Left lung (tissue), 10 donors: ENCODE data around the gene VPS13D. TPM values are rescaled to one million over a fixed set of nuclear protein-coding genes. Genes with fewer than 3 reads are reported as not detected.
A peak's percentile ranks its signal among the peaks of the same experiment; 100 is the strongest.

ENCODE experiments used
- ATAC-seq: fragments of 200-7000 bp; cut with Tn5 transposase; one replicate; pipeline ENCODE4 v1.9.1; 2020; ENCODE audit warnings: moderate library complexity
- DNase-seq, 4 donors: peaks; one replicate each; pipeline ENCODE4 v3.0.0-alpha.2; 2013 to 2020
- H3K27ac ChIP-seq, 2 donors: fragments of 200-600 bp; sonication (generic) in 1 of 2; one replicate each; pipeline versions ENCODE4 v1.5.0 to v1.8.0; 2020 to 2021
- H3K27me3 ChIP-seq, 2 donors: fragments of 200-600 bp; sonication (generic) in 1 of 2; one replicate each; pipeline versions ENCODE4 v1.5.0 to v1.8.0; 2020 to 2021
- H3K36me3 ChIP-seq, 2 donors: fragments of 200-600 bp; sonication (generic) in 1 of 2; one replicate each; pipeline versions ENCODE4 v1.5.0 to v1.8.0; 2020 to 2021
- H3K4me1 ChIP-seq, 2 donors: fragments of 200-600 bp; one replicate each; pipeline ENCODE4 v1.8.0; 2021
- H3K4me3 ChIP-seq, 2 donors: fragments of 200-600 bp; sonication (generic) in 1 of 2; one replicate each; pipeline versions ENCODE4 v1.5.0 to v1.8.0; 2020 to 2021; ENCODE audit warnings: mild to moderate bottlenecking in 1 of 2
- H3K9me3 ChIP-seq, 2 donors: fragments of 200-600 bp; sonication (generic) in 1 of 2; one replicate each; pipeline versions ENCODE4 v1.5.0 to v1.8.0; 2020 to 2021
- CTCF ChIP-seq, 2 donors: fragments of 200-600 bp; sonication (generic) in 1 of 2; IDR thresholded peaks; one replicate each; pipeline versions ENCODE4 v1.5.0 to v1.8.0; 2021; ENCODE audit warnings: antibody characterized with exemption in 2 of 2
- intact Hi-C, 2 donors: fragments of 100-400 bp; cut with DNase I; formaldehyde crosslinking; loops; one replicate each; pipeline versions ENCODE4 v1.11.2 to v1.14.2; 2022
- polyA plus RNA-seq, 6 donors: library from polyadenylated mRNA; unstranded; fragments of 120-200 nt; gene quantifications; one replicate each; pipeline ENCODE4 v1.2.1, GENCODE V29; 2013; ENCODE audit not compliant: insufficient read length in 6 of 6
- total RNA-seq, 2 donors: library from RNA; stranded (reverse); fragmentation: NEBNext Ultra II Directional; extraction: Animal tissue kit (Norgen Biotek cat#: 25700); gene quantifications; one replicate each; pipeline ENCODE4 v1.2.1, GENCODE V29; 2021
- donor health status: DM: no; HTN: yes; CAD: no.
- donor health status: DM: no; HTN: no; CAD: no.

VPS13D gene
- total and polyA plus RNA-seq, 8 donors, result 26.6 to 62.3 (median 30.2) TPM

- DNase-seq, result no peak
- Histone ChIP-seq H3K36me3 (peaks cover 0 to 9% of the 10 kb centered on the region in 2 donors), H3K27ac (peak overlapping the region in 1 of 2 donors; percentile 42), H3K4me3 (no peak overlapping the region), H3K27me3 (no peaks in the 10 kb centered on the region), H3K4me1 (peaks cover 0 to 8% of the 10 kb centered on the region in 2 donors), H3K9me3 (no peaks in the 10 kb centered on the region)
- no peak for ATAC-seq
- TF ChIP-seq CTCF (IDR thresholded peaks at IDR 0.05), result no peak
- intact Hi-C loops, result no loop called here
Measured at GRCh38 chr1:12424793-12425192, 195.0 kb downstream of the VPS13D start.

- Histone ChIP-seq H3K27ac (peak overlapping the region in 1 of 2 donors; percentile 22), H3K36me3 (peaks cover 0 to 14% of the 10 kb centered on the region in 2 donors), H3K27me3 (no peaks in the 10 kb centered on the region), H3K4me3 (no peak overlapping the region), H3K4me1 (peaks cover 0 to 8% of the 10 kb centered on the region in 2 donors), H3K9me3 (no peaks in the 10 kb centered on the region)
- ATAC-seq, result peak; percentile 34
- intact Hi-C loops, result no loop called here
- no peak for TF ChIP-seq CTCF (IDR thresholded peaks at IDR 0.05)
- no peak for DNase-seq
Measured at GRCh38 chr1:12426030-12426429, 196.2 kb downstream of the VPS13D start.

GRCh38 chr1:12428334-12428733 lies 198.5 kb downstream of the VPS13D start:
- DNase-seq (no peak), ATAC-seq (no peak)
- Histone ChIP-seq H3K9me3 (no peaks in the 10 kb centered on the region), H3K27me3 (no peaks in the 10 kb centered on the region), H3K27ac (no peak overlapping the region), H3K36me3 (peaks cover 0 to 14% of the 10 kb centered on the region in 2 donors), H3K4me3 (no peak overlapping the region), H3K4me1 (peaks cover 10 to 15% of the 10 kb centered on the region in 2 donors)
- no peak for TF ChIP-seq CTCF (IDR thresholded peaks at IDR 0.05)
- intact Hi-C loops, result no loop called here

GRCh38 chr1:12430525-12430924 lies 200.7 kb downstream of the VPS13D start:
- Histone ChIP-seq H3K4me1 (peaks cover 28 to 29% of the 10 kb centered on the region in 2 donors), H3K27ac (no peak overlapping the region), H3K36me3 (peaks cover 0 to 14% of the 10 kb centered on the region in 2 donors), H3K27me3 (no peaks in the 10 kb centered on the region), H3K9me3 (no peaks in the 10 kb centered on the region), H3K4me3 (no peak overlapping the region)
- intact Hi-C loops, result no loop called here
- no peak for ATAC-seq
- no peak for TF ChIP-seq CTCF (IDR thresholded peaks at IDR 0.05)
- DNase-seq, result no peak

GRCh38 chr1:12432897-12433296 lies 203.1 kb downstream of the VPS13D start:
- ATAC-seq (no peak), DNase-seq (peak in 1 of 4 donors; percentile 29)
- peak overlapping the region in 1 of 2 donors; percentile 83 for H3K27ac ChIP-seq
- intact Hi-C loops, result no loop called here
- H3K9me3 ChIP-seq, result no peaks in the 10 kb centered on the region
- H3K4me1 ChIP-seq, result peaks cover 41 to 49% of the 10 kb centered on the region in 2 donors
- no peak for TF ChIP-seq CTCF (IDR thresholded peaks at IDR 0.05)
- H3K36me3 ChIP-seq, result peaks cover 0 to 12% of the 10 kb centered on the region in 2 donors
- H3K4me3 ChIP-seq, result no peak overlapping the region
- H3K27me3 ChIP-seq, result no peaks in the 10 kb centered on the region
